Activated naive CD8-positive, alpha-beta T cell treated with anti-CD3 and anti-CD28 coated beads, Interleukin-2, amount 50 U/mL, for 24 hours (primary cell): Measurements from ENCODE around the gene RERE.
"Not testable (repeated sequence)": the region's sequence is repeated elsewhere in the genome, so short reads cannot be mapped to it uniquely, and the experiment has no call there.

Experiments
- ATAC-seq: fragments of 150-1000 bp; cut with Tn5 transposase; one replicate; pipeline ENCODE4 v1.10.0; 2021
- DNase-seq: peaks from one replicate; pipeline ENCODE4 v3.0.0; 2021
- H3K27ac Mint-ChIP-seq: one replicate; pipeline ENCODE4 v1.8.0; 2021; ENCODE audit warnings: mild to moderate bottlenecking, mixed read lengths
- H3K27me3 Mint-ChIP-seq: one replicate; pipeline ENCODE4 v1.8.0; 2021; ENCODE audit warnings: mixed read lengths
- H3K36me3 Mint-ChIP-seq: one replicate; pipeline ENCODE4 v1.8.0; 2021; ENCODE audit warnings: low read depth, mixed read lengths
- H3K4me1 Mint-ChIP-seq: one replicate; pipeline ENCODE4 v1.8.0; 2021; ENCODE audit warnings: mixed read lengths
- H3K4me3 Mint-ChIP-seq: one replicate; pipeline ENCODE4 v1.8.0; 2021; ENCODE audit warnings: mild to moderate bottlenecking, moderate library complexity, mixed read lengths
- H3K9me3 Mint-ChIP-seq: one replicate; pipeline ENCODE4 v1.8.0; 2021; ENCODE audit warnings: mixed read lengths

The RERE gene

DNA sequence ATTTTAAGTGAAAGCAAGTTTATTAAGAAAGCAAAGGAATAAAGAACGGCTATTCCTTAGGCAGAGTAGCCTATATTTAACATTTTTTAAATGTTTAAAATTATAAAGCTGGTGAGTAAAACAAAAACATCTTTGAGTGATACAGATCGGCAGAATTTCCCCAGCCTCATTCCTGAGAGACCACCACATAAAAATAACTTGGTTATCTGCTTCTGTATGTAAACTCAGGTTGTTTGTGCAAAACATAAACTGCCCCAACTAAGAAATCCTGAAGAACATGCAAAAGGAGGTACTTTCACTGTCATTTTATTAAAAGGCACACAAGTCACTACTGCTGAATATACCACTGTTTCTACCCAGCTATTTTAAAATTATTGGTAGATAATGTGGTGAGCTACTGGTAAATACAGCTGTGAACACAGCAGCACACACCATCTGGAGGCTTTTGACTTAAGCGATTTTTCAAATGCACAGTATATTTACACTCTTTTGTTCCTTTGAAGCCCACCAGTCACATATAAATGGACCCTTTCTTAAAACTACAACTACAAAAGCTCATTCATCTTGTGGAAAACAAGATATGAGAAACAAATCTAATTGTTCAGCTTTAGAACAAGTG, 119.3 kb downstream of the RERE start:
- Mint-ChIP-seq H3K9me3 (no peaks in the 10 kb centered on the region), H3K4me1 (peaks cover 45% of the 10 kb centered on the region), H3K4me3 (no peak overlapping the region), H3K27me3 (peaks cover 2% of the 10 kb centered on the region), H3K27ac (no peak overlapping the region), H3K36me3 (peaks cover 5% of the 10 kb centered on the region)
- DNase-seq = no peak
- ATAC-seq = no peak

DNA sequence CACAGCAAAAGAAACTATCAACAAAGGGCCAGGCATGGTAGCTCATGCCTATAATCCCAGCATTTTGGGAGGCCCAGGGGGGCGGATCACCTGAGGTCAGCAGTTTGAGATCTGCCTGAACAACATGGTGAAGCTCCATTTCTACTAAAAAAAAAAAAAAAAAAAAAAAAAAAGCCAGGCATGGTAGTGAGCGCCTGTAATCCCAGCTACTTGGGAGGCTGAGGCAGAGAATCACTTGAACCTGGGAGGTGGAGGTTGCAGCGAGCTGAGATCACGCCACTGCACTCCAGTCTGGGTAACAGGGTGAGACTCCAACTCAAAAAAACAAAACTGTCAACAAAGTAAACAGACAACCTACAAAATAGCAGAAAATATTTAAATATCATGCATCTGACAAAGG, 122.0 kb downstream of the RERE start:
- not testable (repeated sequence) for DNase-seq, H3K27me3 Mint-ChIP-seq, H3K27ac Mint-ChIP-seq, H3K36me3 Mint-ChIP-seq, ATAC-seq, H3K4me3 Mint-ChIP-seq, H3K9me3 Mint-ChIP-seq
- H3K4me1 Mint-ChIP-seq = peaks cover 24% of the 10 kb centered on the region

DNA sequence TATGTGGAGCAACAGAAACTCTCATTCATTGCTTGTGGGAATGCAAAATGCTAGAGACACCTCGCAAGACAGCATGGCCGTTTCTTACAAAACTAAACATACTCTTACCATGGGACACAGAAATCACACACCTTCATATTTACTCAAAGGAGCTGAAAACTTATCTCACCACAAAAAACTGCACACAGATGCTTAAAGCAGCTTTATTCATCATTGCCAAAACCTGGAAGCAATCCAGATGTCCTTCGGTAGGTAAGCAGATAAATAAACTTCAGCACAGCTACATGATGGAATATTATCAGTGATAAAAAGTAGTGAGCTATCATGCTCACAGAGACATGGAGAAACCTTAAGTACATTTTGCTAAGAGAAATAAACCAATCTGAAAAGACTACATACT, 124.3 kb downstream of the RERE start:
- Mint-ChIP-seq H3K4me3 (no peak overlapping the region), H3K36me3 (peaks cover 5% of the 10 kb centered on the region), H3K27ac (no peak overlapping the region), H3K27me3 (no peaks in the 10 kb centered on the region), H3K9me3 (no peaks in the 10 kb centered on the region), H3K4me1 (peaks cover 26% of the 10 kb centered on the region)
- ATAC-seq (no peak), DNase-seq (no peak)

DNA sequence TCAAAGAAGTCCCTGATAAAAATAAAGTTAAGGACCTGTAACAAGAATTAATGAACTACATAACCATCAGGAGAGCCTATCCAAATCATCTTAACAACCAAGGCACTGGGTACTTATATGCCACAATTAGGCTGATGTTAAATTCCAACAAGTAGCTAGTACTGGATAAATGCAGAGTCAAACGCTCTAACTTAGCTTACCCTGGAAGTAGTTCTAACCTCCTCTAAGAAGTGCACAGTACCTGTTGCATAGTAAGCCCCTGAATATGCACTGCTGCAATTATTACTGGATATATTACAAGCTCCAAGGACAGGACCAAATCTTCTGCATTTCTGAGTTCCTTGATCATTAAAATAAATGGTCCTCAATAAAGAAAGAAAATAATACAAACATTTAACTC, 125.8 kb downstream of the RERE start:
- Mint-ChIP-seq H3K4me1 (peaks cover 38% of the 10 kb centered on the region), H3K27ac (no peak overlapping the region), H3K36me3 (peaks cover 8% of the 10 kb centered on the region), H3K4me3 (no peak overlapping the region), H3K9me3 (no peaks in the 10 kb centered on the region), H3K27me3 (no peaks in the 10 kb centered on the region)
- no peak for ATAC-seq
- DNase-seq = no peak

DNA sequence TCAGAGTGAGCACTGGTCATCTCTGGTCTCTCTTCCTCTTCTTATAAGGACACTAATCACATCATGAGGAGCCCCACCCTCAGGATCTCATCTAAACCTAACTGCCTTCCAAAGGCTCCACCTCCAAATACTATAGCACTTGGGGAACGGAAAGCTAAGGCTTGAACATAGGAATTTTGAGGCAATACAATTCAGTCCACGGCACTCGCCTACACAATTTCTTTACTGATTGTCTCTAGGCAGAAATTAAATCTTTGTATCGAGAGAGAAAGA, 127.3 kb downstream of the RERE start:
- H3K27me3 Mint-ChIP-seq = no peaks in the 10 kb centered on the region
- H3K4me3 Mint-ChIP-seq = no peak overlapping the region
- peaks cover 42% of the 10 kb centered on the region for H3K4me1 Mint-ChIP-seq
- no peak for ATAC-seq
- no peaks in the 10 kb centered on the region for H3K9me3 Mint-ChIP-seq
- H3K36me3 Mint-ChIP-seq = peaks cover 8% of the 10 kb centered on the region
- no peak for DNase-seq
- no peak overlapping the region for H3K27ac Mint-ChIP-seq

DNA sequence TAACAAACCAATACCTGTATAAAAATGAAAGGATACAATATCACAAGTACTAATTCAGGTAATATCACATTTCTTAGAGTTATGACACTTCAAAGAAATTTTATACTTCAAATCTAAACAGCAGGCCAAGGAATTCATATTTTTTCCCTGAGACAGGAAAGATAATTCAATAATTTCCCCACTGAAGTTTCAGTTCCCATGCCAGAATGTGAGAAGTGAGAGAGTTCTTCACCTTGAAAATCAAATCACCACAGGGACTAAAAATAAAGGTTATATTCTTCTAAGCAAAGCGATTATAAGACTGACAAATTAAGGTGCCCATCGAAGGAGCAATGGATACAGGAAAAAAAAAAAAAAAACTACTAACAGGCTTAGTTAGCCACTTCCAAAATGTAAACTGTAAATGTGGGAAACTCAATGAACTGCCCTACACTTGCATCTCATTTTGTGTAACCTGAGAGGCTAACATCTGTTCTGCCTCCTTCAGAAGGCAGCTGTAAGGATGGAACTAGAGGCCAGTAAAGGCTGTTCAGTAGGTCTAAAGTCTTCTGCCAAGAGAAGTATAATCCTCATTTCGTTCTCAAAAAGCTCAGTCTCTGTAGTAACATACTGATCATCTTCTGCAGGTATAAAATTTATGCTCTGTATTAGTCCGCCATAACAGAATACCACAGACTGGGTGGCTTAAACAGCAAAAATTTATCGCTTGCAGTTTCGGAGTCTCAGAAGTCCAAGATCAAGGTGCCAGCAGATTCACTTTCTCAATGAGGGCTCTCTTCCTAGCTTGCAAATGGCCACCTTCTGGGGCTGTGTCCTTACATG, 127.8 kb downstream of the RERE start:
- Mint-ChIP-seq H3K4me1 (peaks cover 43% of the 10 kb centered on the region), H3K27me3 (no peaks in the 10 kb centered on the region), H3K9me3 (no peaks in the 10 kb centered on the region), H3K36me3 (peaks cover 11% of the 10 kb centered on the region), H3K4me3 (no peak overlapping the region), H3K27ac (no peak overlapping the region)
- no peak for ATAC-seq
- DNase-seq = no peak

DNA sequence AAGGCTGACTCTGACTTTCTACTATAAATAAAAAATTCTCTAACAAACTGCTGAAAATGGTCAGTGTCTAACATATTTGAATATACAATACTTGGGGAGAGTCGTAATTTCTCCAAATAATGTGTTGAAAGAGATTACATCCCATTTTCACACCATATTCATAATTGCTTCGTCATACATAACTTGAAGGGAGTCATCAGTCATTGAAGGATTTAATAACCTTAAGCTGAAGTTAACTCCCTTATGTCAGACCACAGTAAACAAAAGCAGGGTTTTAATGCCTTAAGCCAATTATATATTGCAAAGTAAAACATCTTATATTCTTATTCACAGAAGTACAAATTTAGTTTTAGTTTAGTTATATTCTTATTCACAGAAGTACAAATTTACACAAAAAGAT, 129.9 kb downstream of the RERE start:
- no peak overlapping the region for H3K27ac Mint-ChIP-seq

DNA sequence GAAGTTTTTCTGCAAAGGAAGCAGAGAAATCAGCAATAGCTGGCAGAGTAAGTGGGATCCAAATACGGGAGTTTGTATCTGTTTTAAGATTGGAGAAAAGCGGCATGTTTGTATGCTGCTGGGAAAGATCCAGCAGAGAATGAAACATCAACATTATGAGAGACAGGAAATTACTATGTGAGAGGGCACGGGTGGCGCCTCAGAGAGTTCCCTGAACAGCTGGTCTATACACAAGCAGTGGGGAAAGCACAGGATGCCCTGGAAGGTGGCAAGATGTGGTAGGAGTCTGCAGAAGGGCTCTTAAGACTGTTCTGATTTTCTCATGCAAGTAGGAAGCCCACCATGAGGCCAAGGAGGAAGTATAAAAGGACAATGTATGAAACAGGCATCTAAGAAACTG, 130.4 kb downstream of the RERE start:
- Mint-ChIP-seq H3K4me1 (peaks cover 47% of the 10 kb centered on the region), H3K27ac (peak overlapping the region; percentile 17), H3K27me3 (no peaks in the 10 kb centered on the region), H3K36me3 (peaks cover 12% of the 10 kb centered on the region), H3K4me3 (no peak overlapping the region), H3K9me3 (no peaks in the 10 kb centered on the region)
- ATAC-seq (no peak), DNase-seq (no peak)

More for the DNA sequence above, 129.9 kb downstream of the RERE start:
- H3K4me3 Mint-ChIP-seq = no peak overlapping the region
- H3K27me3 Mint-ChIP-seq = no peaks in the 10 kb centered on the region
- DNase-seq (no peak), ATAC-seq (no peak)
- H3K36me3 Mint-ChIP-seq = peaks cover 12% of the 10 kb centered on the region
- H3K9me3 Mint-ChIP-seq = no peaks in the 10 kb centered on the region
- H3K4me1 Mint-ChIP-seq = peaks cover 47% of the 10 kb centered on the region

DNA sequence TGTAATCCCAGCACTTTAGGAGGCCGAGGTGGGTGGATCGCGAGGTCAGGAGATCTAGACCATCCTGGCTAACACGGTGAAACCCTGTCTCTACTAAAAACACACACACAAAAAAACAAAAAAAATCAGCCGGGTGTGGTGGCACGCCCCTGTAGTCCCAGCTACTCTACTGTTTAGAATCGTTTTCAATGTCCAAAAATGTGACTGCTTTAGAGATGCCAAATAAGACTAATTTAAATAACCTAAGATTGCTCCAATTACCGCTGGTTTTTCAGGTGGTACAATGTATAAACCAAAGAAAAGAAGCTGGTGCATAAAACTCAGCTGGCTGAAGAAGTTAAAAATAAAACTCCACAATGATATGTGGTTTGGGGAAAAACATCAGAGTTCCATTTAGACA, 132.0 kb downstream of the RERE start:
- Mint-ChIP-seq H3K4me3 (no peak overlapping the region), H3K27me3 (no peaks in the 10 kb centered on the region), H3K4me1 (peaks cover 47% of the 10 kb centered on the region), H3K27ac (no peak overlapping the region), H3K9me3 (no peaks in the 10 kb centered on the region), H3K36me3 (peaks cover 12% of the 10 kb centered on the region)
- ATAC-seq (no peak), DNase-seq (no peak)

DNA sequence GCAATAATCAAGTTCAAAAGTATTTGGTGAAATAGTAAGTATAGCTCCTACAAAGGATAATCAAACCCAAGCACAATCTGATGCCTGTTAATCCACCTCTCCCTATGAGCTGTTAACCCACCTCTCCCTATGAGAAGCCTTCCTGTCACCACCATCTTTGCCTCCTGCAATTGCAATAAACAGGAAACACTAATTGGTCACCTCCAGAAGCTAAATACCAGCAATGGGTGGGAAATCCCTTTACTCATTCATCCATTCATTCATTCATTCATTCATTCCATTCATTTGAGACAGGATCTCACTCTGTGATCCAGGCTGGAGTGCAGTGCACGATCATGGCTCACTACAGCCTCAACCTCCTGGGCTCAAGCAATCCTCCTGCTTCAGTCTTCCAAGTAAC, 132.8 kb downstream of the RERE start:
- H3K4me1 Mint-ChIP-seq = peaks cover 41% of the 10 kb centered on the region
- H3K9me3 Mint-ChIP-seq = no peaks in the 10 kb centered on the region
- no peak overlapping the region for H3K27ac Mint-ChIP-seq
- H3K4me3 Mint-ChIP-seq = no peak overlapping the region
- no peak for DNase-seq
- peaks cover 9% of the 10 kb centered on the region for H3K36me3 Mint-ChIP-seq
- no peaks in the 10 kb centered on the region for H3K27me3 Mint-ChIP-seq
- ATAC-seq = no peak

DNA sequence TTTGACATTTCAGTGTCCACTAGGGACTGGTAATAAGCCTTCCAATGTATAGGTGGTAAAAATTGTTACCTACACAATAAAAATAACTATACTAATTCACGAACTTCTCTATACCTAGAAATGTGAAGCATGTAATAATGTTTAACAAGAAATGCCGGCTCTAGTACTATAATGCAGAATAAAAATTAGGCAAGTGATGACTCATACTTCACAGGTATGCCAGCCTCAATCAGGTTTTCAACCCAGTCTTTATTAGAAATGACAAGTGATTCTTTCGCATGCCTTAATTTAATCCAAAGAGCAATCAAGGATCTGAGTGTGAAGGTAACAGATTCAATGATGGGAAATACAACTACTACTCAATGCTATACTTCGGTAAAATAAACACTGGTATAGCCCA, 134.9 kb downstream of the RERE start:
- no peak overlapping the region for H3K4me3 Mint-ChIP-seq
- H3K36me3 Mint-ChIP-seq = peaks cover 10% of the 10 kb centered on the region
- no peak for DNase-seq
- peaks cover 32% of the 10 kb centered on the region for H3K4me1 Mint-ChIP-seq
- no peaks in the 10 kb centered on the region for H3K27me3 Mint-ChIP-seq
- ATAC-seq = no peak
- H3K27ac Mint-ChIP-seq = peak overlapping the region; percentile 19
- H3K9me3 Mint-ChIP-seq = no peaks in the 10 kb centered on the region

DNA sequence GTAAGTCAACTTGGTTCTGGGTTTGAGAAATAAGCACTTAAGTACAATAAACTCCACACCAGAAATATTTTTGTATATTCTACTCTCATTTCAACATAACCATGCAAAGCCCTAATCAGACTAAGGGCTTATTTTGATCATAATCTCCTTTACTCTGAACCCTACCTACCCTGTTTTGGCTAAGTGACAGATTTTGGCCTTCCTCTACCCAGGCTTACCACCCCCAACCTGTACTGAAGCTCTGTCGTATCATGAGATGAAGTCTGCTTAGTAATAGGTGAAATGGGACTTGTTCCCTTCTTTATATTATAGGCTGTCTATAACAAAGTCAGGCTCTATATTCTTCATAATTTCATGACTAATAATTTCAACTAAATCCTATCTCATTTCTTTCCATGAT, 135.5 kb downstream of the RERE start:
- Mint-ChIP-seq H3K27ac (peak overlapping the region; percentile 40), H3K4me1 (peaks cover 31% of the 10 kb centered on the region), H3K9me3 (no peaks in the 10 kb centered on the region), H3K27me3 (no peaks in the 10 kb centered on the region), H3K36me3 (peaks cover 12% of the 10 kb centered on the region), H3K4me3 (no peak overlapping the region)
- peak; percentile 21 for ATAC-seq
- no peak for DNase-seq

DNA sequence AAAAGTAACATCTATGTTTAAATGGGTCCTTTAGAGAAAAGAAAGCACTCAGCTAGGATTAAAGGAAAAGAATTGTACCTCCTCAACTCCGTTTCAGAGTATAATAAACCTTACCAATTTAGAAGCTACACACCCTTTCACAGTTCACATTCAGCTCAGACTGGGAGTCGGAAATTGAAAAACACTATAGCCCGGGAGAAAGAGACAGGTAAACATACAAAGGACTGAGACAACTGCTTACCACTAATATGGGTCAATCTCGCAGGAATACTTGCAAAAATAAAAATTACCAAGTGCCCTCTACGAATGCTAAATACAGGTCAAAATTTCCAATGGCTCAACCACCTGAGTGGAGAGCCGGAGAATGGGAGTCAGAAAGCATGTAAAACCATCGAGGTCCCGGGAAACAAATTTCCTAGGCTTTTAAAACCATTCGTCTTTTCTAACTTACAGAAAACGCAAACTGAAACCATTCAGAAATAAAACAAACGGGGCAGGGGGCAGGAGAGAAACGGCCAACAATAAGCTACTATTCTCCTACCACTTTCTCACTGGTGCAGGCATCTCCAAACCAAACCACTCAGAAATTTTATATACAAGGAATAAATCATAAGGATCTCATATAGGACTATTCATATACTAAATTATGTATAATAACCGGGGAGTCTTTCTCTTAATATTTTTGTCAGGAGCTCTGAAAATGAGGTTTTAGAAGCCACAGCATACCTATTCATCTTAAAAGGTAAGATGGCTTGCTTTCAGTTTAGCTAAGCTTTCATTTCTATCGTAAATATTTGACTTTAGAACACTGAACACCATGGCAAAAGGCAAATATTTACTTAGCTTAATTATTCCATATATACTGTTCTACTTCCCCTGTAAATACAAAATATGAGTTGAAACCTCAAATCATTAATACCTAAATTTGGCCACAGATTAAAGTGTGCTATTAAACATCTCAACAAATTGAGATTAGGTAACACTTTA, 136.5 kb downstream of the RERE start:
- Mint-ChIP-seq H3K36me3 (peaks cover 10% of the 10 kb centered on the region), H3K4me3 (no peak overlapping the region), H3K4me1 (peaks cover 33% of the 10 kb centered on the region), H3K27me3 (no peaks in the 10 kb centered on the region), H3K9me3 (no peaks in the 10 kb centered on the region), H3K27ac (no peak overlapping the region)
- DNase-seq (no peak), ATAC-seq (no peak)

DNA sequence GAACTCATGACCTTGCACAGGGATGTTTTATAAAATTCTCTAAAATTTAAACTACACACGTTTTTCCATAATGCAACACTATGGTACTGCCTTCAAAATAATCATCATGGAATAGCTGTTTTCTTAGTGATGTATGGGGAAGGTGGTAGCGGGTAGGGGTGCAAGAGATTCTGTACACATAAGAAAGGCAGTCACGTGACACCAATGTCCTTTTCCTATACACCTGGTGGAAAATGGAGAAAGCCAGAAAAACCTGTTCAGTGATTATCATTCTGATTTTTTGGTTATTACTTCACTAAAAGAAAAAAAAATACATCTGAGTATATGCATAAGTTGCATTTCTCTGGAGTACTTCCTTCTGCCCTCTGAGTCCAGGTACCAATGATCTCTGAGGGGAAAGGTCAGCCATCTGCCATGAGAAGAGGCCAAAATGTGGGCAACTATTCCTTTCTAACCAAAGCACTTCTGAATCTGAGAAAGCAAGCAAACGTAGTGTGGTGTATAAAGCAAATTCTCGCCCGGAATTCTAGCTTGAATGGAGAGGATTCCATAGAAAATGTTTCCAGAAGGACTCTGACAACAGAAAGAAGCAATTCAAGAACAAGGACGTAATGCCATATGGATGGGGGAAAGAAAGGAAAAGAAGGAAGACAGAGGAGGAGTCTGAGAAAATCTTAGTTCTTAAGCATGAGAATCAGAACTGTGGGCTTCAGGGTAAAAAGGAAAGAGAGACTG, 137.3 kb downstream of the RERE start:
- DNase-seq (no peak), ATAC-seq (no peak)
- H3K27me3 Mint-ChIP-seq = no peaks in the 10 kb centered on the region
- H3K27ac Mint-ChIP-seq = no peak overlapping the region
- peaks cover 10% of the 10 kb centered on the region for H3K36me3 Mint-ChIP-seq
- no peaks in the 10 kb centered on the region for H3K9me3 Mint-ChIP-seq
- H3K4me1 Mint-ChIP-seq = peaks cover 29% of the 10 kb centered on the region
- H3K4me3 Mint-ChIP-seq = no peak overlapping the region
